GM18951 (cell line): Measurements from ENCODE around the gene ANXA9.

Experiments used
- POLR2A ChIP-seq: IDR thresholded peaks from 4 replicates; pipeline ENCODE4 v1.6.1; 2011; ENCODE audit warnings: mild to moderate bottlenecking; ENCODE audit not compliant: insufficient read length, insufficient read depth; ENCODE audit errors: extremely low read depth
- in situ Hi-C: fragments of 300-500 bp; cut with MboI; formaldehyde crosslinking; loops from one replicate; pipeline ENCODE4 v1.12.0; 2022; ENCODE audit warnings: low sequenced_read_pairs, mixed read lengths, inconsistent platforms; ENCODE audit not compliant: unreplicated experiment

The ANXA9 gene

DNA sequence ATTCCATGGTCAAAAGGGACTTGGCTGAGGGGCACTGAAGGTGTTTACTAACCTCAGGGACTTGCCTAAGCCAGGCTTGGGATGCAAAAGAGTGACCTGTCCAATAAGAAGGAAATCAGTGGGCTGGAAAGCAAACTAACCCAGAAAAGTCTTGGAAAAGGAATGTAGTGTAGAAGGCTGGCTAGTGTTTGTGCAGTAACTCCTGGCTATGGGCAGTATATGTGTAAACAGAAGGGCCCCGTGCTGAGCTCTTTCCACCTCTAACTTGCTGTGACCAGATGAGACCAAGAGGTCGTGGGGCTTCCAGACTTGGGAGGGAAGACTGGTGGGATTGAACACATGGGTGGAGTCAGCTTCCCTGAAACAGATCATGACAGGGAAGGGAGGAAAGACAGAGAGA is 20.5 kb downstream of the ANXA9 start:
- TF ChIP-seq POLR2A: no peak
- in situ Hi-C loops: no loop called here

DNA sequence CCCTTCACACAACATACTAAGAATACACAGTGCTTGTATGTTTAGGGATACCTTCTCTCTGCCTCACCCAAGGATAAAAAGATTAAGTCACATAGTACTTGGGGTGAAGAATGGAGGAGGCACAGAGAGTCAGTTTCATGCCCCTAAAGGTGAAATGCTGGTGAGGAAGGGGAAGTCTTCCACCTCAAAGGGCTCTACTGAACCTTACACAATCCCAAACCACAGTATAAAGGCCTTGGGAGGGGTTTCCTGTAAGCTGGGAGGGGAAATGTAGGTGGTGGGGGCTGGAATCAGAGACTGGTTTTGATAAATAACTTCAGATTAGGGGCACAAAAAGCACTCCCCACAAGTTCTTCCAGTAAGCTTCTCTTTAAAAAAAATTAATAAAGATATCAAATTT is 21.1 kb downstream of the ANXA9 start:
- in situ Hi-C loops: no loop called here
- no peak for TF ChIP-seq POLR2A

DNA sequence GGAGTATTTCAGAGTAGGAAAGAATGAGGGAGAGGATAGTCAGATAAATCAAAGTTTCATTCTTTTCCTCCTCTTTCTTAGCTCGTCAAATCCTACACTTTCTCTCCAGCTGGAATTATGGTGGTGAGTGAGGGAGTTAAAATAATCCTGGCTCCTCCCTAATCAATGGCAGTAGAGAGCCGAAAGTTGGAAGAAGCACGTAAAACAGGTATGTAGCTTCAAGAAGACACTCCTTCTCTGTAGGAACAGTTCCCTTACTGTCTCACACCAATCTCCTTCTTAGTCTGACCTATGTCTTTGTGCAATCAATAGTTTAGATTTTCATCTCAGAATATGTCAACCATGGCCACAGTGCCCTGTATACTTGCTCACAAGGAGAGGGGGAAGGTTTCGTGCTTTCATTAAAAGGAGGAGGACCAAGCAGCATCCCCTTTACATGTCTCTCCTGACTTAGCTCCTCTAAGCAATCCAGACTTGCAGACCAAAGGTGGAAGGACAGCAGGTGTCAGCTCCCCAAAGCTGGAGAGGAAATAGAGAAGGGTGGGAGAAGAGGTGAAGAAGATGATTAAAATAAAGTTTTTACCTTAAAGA is 23.7 kb downstream of the ANXA9 start:
- TF ChIP-seq POLR2A: no peak
- in situ Hi-C loops: no loop called here

DNA sequence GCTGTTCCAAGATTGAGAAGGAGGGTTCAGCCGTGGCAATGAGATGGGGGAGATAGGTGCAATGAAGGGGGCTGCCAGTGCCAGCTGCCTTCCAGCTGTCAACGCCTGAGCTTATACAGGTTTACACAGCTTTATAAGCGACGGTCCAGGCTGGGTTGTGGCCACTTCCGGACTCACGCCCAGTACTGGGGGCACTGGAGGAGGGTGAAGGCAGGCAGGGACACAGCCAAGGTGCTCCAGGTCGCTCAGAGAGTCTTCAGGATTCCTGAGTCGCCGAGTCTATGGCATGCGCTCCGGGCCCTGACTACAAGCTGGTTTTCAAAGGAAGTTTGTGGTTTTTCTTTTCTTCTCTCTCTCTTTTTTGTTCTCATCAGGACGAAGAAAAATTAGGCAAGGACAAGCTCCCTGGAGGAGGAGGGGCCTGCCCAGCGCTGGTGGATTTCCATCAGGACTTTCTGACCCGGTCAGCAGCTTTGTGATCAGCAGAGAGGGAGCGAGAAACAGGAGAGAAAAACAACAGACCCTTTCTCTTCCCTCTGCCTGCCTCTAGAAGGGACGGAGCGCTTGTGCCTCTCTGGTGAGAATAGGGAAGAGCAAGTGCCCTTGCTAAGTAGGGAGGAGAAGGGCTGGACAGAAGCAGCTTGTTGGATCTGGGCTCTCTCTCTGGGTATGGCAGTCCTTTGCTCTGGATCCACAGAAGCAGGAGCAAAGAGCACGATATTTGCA is 24.4 kb downstream of the ANXA9 start, which contains the start of gene MINDY1:
MINDY1 (minus strand) TSS at position 576 of the 726 bp plus-strand sequence. CDS start 4,285 bp downstream, outside the sequence.
- in situ Hi-C loops: no loop called here
- TF ChIP-seq POLR2A: peak; percentile 44

DNA sequence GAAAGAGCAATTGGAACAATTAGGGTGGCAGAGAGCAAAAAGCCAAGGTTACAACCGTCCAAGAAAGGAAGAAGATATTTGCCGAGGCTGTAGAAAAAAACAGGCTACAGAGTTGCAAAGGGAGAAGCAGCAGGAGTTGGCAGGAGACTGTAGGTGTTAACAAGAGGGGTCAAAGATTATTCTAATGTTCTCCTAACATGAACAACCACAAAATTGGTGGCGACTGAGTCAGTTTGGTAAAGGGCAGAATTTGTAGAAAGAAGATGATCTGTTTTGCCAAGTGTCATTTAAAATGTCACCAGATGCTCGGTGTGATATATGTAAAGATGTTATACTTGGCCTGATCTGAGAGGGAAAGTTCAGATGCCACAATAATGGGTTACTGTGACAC is 25.8 kb downstream of the ANXA9 start:
- TF ChIP-seq POLR2A: no peak
- in situ Hi-C loops: no loop called here

DNA sequence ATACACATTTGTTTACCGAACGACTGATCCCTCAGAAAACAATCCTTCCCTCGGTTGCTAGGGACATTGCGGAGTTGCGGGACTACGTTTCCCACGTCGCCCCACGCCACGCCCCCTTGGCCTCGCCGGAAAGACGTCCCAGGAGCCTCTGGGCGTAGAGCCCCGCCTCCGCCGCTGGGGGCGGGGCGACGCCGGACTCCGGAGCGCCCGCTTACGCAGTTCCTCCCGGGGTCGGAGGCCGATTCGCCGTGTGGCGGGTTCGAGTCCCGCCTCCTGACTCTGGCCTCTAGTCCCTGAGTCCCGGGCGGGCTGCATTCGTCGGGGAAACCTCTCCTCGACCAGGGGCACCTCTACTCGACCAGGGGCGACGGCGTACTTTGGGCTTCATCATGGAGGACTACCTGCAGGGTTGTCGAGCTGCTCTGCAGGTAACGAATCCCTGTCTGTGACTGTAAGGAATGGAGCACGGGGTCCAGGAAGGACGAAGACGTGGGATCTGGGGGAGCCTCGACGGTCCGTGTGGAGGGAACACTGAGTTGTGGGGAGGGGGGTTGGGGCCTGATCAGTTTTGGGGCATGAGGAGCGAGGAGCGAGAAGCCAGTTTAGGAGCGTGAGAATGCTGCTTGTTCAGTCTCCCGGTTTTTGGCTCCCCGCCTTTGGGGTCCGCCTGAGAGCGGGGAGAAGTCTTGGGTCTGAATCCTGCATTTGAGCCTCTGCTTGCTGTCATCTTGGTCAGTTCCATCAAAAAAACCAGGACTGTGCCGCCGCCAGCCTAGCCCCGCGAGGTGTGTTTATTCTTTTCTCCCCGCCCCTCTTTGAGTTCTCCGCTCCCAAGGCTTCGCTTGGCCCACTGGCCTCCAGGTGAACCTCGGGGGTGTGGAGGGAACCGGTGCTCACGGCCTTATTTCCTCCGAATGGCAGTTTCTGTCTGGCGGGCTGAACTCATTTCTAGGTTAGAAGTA is 26.4 kb downstream of the ANXA9 start, which contains the start of gene PRUNE1:
PRUNE1 (plus strand) TSS at position 206 of the 962 bp plus-strand sequence; CDS start at position 390, 184 bp downstream.
- in situ Hi-C loops: no loop called here
- TF ChIP-seq POLR2A: peak; percentile 67

DNA sequence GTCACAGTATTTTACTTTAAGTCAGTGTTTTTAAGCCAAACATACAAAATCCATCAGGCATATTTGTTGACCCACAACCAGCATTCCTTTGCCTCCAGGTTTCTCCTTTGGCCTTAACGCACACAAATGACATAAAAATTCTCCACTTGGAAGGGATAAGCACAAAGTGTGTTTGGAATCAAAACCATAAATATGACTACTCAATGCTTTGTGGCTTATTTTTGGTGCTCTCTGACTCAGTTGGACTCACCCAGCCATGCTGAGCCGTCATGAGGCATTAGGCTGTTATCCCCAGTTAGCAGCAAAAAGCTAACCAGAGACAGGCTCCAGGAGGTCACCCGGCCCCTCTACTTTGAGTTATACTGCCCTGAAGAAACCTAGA is 27.1 kb downstream of the ANXA9 start:
- no peak for TF ChIP-seq POLR2A
- in situ Hi-C loops: no loop called here

DNA sequence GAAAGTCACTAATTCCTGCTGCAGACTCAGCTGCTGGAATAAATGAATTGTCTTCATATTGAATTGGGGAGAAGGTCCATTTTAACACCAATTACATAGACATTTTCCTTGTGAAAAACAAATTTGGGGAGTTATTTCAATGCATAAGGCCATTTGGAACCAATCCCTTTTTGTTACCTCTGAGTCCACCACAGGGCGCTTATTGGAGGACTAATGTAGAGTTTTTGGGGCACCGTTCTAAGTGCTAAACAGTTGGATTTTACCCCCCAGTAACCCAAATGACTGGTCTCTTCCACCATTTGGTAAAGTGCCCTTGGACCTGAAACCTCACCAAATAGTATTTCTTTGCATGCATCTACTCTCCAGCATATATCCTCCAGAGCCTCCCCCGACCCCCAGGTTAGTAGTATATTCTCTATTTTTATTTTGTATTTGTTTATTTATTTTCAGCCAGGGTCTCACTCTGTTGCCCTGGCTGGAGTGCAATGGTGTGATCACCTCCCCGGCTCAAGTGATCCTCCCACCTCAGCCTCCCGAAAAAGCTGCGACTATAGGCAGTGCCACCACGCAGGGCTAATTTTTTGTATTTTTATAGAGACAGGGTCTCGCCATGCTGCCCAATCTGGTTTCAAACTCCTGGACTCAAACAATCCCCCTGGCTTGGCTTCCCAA is 27.7 kb downstream of the ANXA9 start:
- no peak for TF ChIP-seq POLR2A
- in situ Hi-C loops: no loop called here

DNA sequence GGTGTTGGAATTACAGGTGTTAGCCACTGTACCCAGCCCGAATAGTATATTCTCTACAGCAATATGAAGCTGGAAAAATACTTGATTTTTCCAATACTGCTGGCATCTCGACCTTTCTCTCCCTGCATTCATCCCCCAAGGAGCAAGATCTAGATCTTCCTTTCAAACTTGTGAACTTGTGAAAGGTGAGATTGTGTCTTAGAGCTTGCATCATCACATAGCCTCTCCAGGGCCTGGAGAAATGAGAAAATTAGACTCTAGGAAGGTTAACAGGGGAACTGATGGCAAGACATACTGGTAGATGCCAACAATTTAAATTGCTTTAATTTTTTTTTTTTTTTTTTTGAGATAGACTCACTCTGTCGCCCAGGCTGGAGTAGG is 28.2 kb downstream of the ANXA9 start:
- TF ChIP-seq POLR2A: no peak
- in situ Hi-C loops: no loop called here

DNA sequence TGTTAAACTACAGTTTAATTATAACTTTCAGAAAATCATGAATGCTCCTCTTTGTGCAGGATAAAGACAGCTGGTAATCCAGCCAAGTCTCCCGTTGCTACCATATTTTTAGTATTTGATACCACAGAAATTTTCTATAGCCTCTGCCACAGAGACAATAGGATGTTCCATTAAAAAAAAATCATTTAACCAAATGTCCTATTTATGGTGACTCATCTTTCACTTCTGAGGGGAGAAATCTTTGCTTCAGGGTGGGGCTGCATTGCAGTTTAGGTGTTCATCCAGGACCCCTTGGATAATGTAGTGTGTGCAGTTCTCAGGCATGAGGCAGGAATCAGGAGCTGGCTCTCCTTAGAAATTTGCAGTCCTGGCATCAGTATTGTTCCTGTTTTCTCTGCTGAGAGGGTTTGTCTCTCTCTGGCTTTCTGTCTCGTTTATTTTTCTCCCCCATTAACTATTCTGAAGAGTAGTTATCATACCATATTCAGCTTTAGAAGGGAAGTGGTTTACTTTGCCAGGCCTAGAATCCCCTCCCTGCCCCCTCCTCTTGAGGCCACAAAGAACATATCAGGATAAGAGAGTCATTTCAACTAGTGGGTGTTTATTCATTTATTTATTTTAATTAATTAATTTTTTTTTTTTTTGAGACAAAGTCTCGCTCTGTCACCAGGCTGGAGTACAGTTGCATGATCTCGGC is 29.2 kb downstream of the ANXA9 start:
- in situ Hi-C loops: no loop called here
- TF ChIP-seq POLR2A: no peak

DNA sequence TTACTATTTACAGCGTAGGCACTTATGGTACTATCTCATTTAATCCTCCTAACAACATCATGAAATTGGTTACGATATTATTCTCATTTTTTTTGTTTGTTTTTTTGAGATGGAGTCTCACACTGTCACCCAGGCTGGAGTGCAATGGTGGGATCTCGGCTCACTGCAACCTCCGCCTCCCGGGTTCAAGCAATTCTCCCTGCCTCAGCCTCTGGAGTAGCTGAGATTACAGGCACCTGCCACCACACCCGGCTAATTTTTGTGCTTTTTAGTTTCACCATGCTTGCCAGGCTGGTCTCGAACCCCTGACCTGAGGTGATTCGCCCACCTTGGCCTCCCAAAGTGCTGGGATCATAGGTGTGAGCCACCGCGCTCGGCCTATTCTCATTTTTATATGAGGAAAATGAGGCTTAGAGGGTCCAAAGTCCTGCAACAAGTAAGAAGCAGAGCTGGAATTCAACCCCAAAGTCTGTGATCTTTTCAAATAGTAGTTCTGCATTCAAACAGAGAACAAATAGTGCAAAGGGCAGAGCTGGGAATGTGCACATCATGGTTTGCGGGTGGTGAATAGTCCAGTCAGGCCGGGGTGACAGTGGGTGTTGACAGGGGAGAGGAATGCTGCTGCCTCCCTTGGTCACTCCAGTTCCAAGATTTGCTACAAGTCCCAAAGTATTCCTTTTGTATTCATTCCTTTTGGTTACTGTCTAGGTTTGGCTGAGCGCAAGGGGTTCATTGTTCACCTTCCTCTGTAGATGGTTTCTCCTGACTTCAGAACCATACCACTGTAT is 30.8 kb downstream of the ANXA9 start:
- no peak for TF ChIP-seq POLR2A
- in situ Hi-C loops: no loop called here

DNA sequence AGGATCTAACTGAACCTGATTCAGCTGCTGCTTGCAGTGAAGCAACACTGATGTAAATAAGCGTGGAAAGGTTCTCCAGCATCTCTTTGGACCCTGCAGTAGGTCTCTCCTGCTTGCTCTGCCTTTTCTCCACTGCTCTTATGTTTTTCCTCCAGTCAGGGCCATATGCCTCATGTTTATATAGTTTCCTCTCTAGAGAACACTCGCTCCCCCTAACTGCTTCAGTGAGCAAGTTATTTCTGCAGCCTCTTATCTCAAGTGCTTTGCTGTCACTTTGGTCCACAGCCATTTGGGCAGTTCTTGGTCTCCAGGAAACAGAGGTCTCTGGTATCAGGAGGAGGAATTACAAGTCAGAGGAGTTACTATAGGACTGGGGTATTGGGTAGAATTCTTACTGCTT is 31.4 kb downstream of the ANXA9 start:
- in situ Hi-C loops: no loop called here
- no peak for TF ChIP-seq POLR2A
